Panc1 (cell line): Measurements from ENCODE around the gene SNED1. TPM values are rescaled to one million over a fixed set of nuclear protein-coding genes. Genes with fewer than 3 reads are reported as not detected.

ENCODE experiments used
- ATAC-seq: fragments of 200-7000 bp; cut with Tn5 transposase; 2 replicates; pipeline ENCODE4 v1.9.1; 2020; ENCODE audit warnings: mild to moderate bottlenecking, moderate library complexity
- BruUV-seq: library from RNA; stranded (reverse); fragments of 400-500 nt; replicated peaks from 2 replicates; lab custom pipeline; 2021; lab: Mats Ljungman, UMichigan
- CTCF ChIA-PET: fragments of 300-600 bp; sonication (Branson Sonifier 250); formaldehyde crosslinking; loops from one replicate; lab custom pipeline; 2022; ENCODE audit warnings: antibody characterized with exemption; lab: Charles Lee
- POLR2A ChIA-PET: fragments of 300-600 bp; sonication (Branson Sonifier 250); formaldehyde crosslinking; loops from one replicate; lab custom pipeline; 2022; ENCODE audit warnings: antibody characterized with exemption; lab: Charles Lee
- DNase-seq: peaks from one replicate; pipeline ENCODE4 v3.0.0-alpha.2; 2010; ENCODE audit warnings: low read depth, low spot score
- H3K27ac ChIP-seq: 2 replicates; pipeline ENCODE4 v1.5.1; 2011; ENCODE audit warnings: mild to moderate bottlenecking, low read length, inconsistent platforms
- H3K27me3 ChIP-seq: fragments of 200-500 bp; sonication (Bioruptor generic); 2 replicates; pipeline ENCODE4 v1.6.0; 2014; ENCODE audit warnings: low read length, inconsistent platforms; ENCODE audit not compliant: control insufficient read depth, insufficient read depth
- H3K36me3 ChIP-seq: fragments of 200-500 bp; sonication (Bioruptor generic); 2 replicates; pipeline ENCODE4 v1.5.1; 2014; ENCODE audit warnings: inconsistent platforms, mild to moderate bottlenecking, low read length, moderate library complexity; ENCODE audit not compliant: control insufficient read depth, insufficient read depth
- H3K4me1 ChIP-seq: 2 replicates; pipeline ENCODE4 v1.5.1; 2011; ENCODE audit warnings: inconsistent platforms, mild to moderate bottlenecking, low read length, moderate library complexity; ENCODE audit not compliant: control insufficient read depth, insufficient read depth
- H3K4me3 ChIP-seq, 2 experiments: 2 replicates each; pipeline ENCODE4 v1.5.1; 2011 to 2012; ENCODE audit warnings: low read depth in 2 of 2, low read length in 2 of 2, mild to moderate bottlenecking in 2 of 2, inconsistent platforms in 1 of 2, moderate library complexity in 1 of 2
- H3K9me3 ChIP-seq: fragments of 200-500 bp; sonication (Bioruptor generic); 2 replicates; pipeline ENCODE4 v1.5.1; 2014; ENCODE audit warnings: low read depth, mild to moderate bottlenecking, inconsistent platforms, low read length, moderate library complexity; ENCODE audit not compliant: control insufficient read depth, insufficient read depth
- POLR2AphosphoS5 ChIP-seq: IDR thresholded peaks from 2 replicates; pipeline ENCODE4 v1.6.1; 2012; ENCODE audit warnings: mild to moderate bottlenecking, low read depth, low read length, moderate library complexity
- SIN3A ChIP-seq: IDR thresholded peaks from 2 replicates; pipeline ENCODE4 v1.6.1; 2012; ENCODE audit warnings: low read depth, mild to moderate bottlenecking, low read length, moderate library complexity, borderline replicate concordance; ENCODE audit not compliant: insufficient read depth
- TCF7L2 ChIP-seq: IDR thresholded peaks from 2 replicates; pipeline ENCODE4 v1.6.1; 2011; ENCODE audit warnings: mild to moderate bottlenecking, low read depth, low read length, inconsistent platforms
- in situ Hi-C: cut with HindIII; loops from 2 replicates; pipeline ENCODE4 v1.10.0; 2016; ENCODE audit warnings: low sequenced_read_pairs, low pct_unique_long_range_greater_than_20kb
- intact Hi-C: fragments of 100-400 bp; cut with micrococcal nuclease; formaldehyde crosslinking; loops from one replicate; pipeline ENCODE4 v1.10.0; 2022; ENCODE audit not compliant: unreplicated experiment
- total RNA-seq: library from RNA; stranded (reverse); gene quantifications from one replicate; pipeline ENCODE4 v1.2.1, GENCODE V29; 2021; ENCODE audit not compliant: unreplicated experiment
- TF ChIP-seq, protein P1 (sequence below), 2 experiments: IDR thresholded peaks; 2 replicates each; pipeline ENCODE4 v1.6.1; 2011 to 2012; ENCODE audit warnings: low read depth in 2 of 2, control low read depth in 1 of 2, low read length in 1 of 2, mild to moderate bottlenecking in 1 of 2, moderate library complexity in 1 of 2; ENCODE audit not compliant: insufficient read depth in 1 of 2
- TF ChIP-seq, protein P2 (sequence below): fragments of 450-650 bp; IDR thresholded peaks from 2 replicates; pipeline ENCODE4 v1.5.1; 2017; ENCODE audit warnings: mild to moderate bottlenecking

The SNED1 gene
- total RNA-seq, 1 experiment from 2014 or later: 11.0 TPM

DNA sequence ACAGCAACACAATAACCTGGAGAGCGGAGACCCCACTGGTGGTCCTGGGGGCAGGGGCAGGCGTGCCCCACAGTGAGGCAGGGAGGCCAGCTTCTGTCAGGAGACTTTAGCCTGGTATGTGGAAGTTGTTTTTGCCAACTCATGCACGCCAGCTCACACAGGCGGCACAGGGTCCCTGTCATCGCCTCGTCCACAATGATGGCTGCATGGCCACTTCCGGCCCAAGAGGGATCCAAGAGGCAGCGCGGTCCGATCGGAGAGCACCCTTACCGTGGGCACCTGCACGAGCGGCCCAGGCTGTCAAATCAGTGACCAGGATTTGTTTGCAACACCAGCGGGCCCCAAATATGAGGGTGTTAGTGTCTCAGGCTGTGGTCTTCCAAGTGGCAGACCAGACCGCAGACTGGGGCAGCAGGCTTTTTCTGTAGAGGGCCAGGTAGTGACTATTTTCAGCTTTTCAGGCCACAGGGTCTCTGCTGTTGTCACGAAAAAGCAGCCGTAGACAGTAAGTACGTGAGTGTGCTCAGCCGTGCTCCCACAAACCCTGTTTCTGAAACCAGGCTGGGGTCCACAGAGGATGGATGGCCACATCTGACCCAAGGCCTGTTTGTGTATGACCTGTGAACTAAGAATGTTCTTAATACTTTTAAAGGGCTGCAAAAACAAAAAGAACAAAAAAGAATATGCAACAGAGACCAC, 21.2 kb downstream of the SNED1 start:
- Histone ChIP-seq H3K36me3 (no peaks in the 10 kb centered on the region), H3K27me3 (no peaks in the 10 kb centered on the region), H3K27ac (no peak overlapping the region), H3K4me3 (no peak overlapping the region), H3K9me3 (peaks cover 7% of the 10 kb centered on the region; the same call in 1 of the 2 replicates), H3K4me1 (no peaks in the 10 kb centered on the region)
- TF ChIP-seq, protein P1, sequence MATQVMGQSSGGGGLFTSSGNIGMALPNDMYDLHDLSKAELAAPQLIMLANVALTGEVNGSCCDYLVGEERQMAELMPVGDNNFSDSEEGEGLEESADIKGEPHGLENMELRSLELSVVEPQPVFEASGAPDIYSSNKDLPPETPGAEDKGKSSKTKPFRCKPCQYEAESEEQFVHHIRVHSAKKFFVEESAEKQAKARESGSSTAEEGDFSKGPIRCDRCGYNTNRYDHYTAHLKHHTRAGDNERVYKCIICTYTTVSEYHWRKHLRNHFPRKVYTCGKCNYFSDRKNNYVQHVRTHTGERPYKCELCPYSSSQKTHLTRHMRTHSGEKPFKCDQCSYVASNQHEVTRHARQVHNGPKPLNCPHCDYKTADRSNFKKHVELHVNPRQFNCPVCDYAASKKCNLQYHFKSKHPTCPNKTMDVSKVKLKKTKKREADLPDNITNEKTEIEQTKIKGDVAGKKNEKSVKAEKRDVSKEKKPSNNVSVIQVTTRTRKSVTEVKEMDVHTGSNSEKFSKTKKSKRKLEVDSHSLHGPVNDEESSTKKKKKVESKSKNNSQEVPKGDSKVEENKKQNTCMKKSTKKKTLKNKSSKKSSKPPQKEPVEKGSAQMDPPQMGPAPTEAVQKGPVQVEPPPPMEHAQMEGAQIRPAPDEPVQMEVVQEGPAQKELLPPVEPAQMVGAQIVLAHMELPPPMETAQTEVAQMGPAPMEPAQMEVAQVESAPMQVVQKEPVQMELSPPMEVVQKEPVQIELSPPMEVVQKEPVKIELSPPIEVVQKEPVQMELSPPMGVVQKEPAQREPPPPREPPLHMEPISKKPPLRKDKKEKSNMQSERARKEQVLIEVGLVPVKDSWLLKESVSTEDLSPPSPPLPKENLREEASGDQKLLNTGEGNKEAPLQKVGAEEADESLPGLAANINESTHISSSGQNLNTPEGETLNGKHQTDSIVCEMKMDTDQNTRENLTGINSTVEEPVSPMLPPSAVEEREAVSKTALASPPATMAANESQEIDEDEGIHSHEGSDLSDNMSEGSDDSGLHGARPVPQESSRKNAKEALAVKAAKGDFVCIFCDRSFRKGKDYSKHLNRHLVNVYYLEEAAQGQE (IDR thresholded peaks at IDR 0.05; ENCODE audit: insufficient read depth in 1 of 2, low read depth in 2 of 2, low read length in 1 of 2): no peak
- ATAC-seq: no peak
- CTCF ChIA-PET: no interaction called here
- POLR2A ChIA-PET: no interaction called here
- intact Hi-C loops: no loop called here
- in situ Hi-C loops: no loop called here
- no TSS peak for BruUV-seq
- DNase-seq: no peak

DNA sequence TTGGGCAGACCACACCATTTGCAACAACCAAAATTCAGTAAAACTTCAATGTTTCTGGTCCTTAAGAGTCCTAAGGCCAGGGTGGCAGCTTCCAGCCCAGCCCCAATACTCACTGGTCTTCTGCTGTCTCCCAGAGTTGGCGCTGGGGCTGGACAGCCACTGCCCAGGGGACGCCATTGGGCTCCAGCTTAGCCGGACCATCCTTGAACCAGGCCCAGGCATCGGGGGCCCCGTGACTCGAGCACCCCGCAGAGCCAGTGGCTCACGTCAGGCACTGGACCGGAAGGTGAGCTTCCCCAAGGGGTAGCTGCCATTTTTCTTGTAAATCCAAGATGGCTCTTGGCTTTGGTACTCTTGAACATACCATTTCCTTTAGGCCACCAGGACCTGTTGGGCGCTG, 21.8 kb downstream of the SNED1 start:
- peaks cover 8% of the 10 kb centered on the region for H3K9me3 ChIP-seq
- no peaks in the 10 kb centered on the region for H3K27me3 ChIP-seq
- no TSS peak for BruUV-seq
- TF ChIP-seq TCF7L2: no peak
- TF ChIP-seq, protein P2, sequence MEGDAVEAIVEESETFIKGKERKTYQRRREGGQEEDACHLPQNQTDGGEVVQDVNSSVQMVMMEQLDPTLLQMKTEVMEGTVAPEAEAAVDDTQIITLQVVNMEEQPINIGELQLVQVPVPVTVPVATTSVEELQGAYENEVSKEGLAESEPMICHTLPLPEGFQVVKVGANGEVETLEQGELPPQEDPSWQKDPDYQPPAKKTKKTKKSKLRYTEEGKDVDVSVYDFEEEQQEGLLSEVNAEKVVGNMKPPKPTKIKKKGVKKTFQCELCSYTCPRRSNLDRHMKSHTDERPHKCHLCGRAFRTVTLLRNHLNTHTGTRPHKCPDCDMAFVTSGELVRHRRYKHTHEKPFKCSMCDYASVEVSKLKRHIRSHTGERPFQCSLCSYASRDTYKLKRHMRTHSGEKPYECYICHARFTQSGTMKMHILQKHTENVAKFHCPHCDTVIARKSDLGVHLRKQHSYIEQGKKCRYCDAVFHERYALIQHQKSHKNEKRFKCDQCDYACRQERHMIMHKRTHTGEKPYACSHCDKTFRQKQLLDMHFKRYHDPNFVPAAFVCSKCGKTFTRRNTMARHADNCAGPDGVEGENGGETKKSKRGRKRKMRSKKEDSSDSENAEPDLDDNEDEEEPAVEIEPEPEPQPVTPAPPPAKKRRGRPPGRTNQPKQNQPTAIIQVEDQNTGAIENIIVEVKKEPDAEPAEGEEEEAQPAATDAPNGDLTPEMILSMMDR: no peak
- TF ChIP-seq POLR2AphosphoS5: no peak
- TF ChIP-seq, protein P1 (IDR thresholded peaks at IDR 0.05; ENCODE audit: insufficient read depth in 1 of 2, low read depth in 2 of 2, low read length in 1 of 2): no peak
- TF ChIP-seq SIN3A: no peak
- CTCF ChIA-PET: no interaction called here
- no peak for DNase-seq
- H3K27ac ChIP-seq: no peak overlapping the region
- H3K4me3 ChIP-seq: no peak overlapping the region
- intact Hi-C loops (no loop called here), in situ Hi-C loops (no loop called here)
- POLR2A ChIA-PET: no interaction called here
- ATAC-seq: no peak
- H3K4me1 ChIP-seq: no peaks in the 10 kb centered on the region
- H3K36me3 ChIP-seq: no peaks in the 10 kb centered on the region
